ENCODE results near the gene NAPA. TPM values are rescaled to one million over a fixed set of nuclear protein-coding genes. Genes with fewer than 3 reads are reported as not detected.

Gene NAPA
- total RNA-seq, 4 donors from 2014 or later = 95.9 to 134 (median 112) TPM

DNA sequence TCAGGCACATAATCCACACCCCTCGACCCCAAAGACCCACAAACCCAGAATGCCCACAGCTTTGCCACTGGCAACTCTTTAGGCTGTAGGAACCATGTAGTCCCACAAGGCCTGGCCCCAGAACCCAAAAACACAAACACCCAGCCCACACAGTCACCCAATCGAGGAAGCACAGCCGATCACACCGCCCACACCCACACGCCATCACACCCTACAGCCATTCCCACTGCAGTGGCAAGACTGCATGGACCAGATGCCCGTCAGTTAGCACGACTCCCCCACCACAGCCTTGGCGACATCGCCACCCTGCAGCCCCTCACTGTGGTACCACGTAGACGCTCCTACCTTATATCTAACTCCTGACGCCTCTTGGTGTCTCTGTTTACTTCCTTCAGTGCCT is 71.5 kb downstream of the NAPA start:
- 67 to 77% methylated on average over 10 to 11 of the region's 12 CpGs for WGBS, 2 donors (ENCODE audit: low coverage in 1 of 2)
- Histone ChIP-seq H3K4me3 (no peak overlapping the region), H3K27me3 (peaks cover 63% of the 10 kb centered on the region), H3K27ac (no peak overlapping the region), H3K4me1 (peaks cover 0 to 31% (median 12%) of the 10 kb centered on the region in 3 donors), H3K36me3 (no peaks in the 10 kb centered on the region), H3K9me3 (no peaks in the 10 kb centered on the region)
- no peak for ATAC-seq
- TF ChIP-seq POLR2A (IDR thresholded peaks at IDR 0.05) (no peak), POLR2AphosphoS5 (IDR thresholded peaks at IDR 0.05) (no peak), EP300 (IDR thresholded peaks at IDR 0.05) (no peak), CTCF (IDR thresholded peaks at IDR 0.05) (no peak)

DNA sequence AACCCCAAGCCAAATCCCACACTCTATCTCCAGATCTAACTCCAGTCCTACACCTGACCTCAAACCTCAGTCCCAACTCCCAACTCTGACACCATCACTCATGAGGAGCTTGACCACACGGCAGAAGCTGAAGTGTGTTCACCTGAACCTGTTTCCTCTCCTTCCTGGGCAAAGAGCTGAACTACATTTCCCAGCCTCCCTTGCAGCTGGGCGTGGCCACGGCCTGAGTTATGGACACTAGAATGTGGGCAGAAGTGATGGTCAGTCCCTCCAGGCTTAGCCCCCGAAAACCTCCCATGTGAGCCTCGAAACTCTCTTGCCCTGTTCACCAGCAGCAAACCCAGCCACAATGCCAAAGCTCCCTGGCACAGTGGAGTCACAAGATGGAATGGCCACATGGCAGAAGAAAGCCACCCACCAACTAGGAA is 76.1 kb downstream of the NAPA start:
- TF ChIP-seq POLR2A (IDR thresholded peaks at IDR 0.05) = no peak
- TF ChIP-seq CTCF (IDR thresholded peaks at IDR 0.05) = no peak
- TF ChIP-seq EP300 (IDR thresholded peaks at IDR 0.05) = no peak
- TF ChIP-seq POLR2AphosphoS5 (IDR thresholded peaks at IDR 0.05) = no peak
- Histone ChIP-seq H3K27me3 (peaks cover 44% of the 10 kb centered on the region), H3K4me3 (no peak overlapping the region), H3K9me3 (no peaks in the 10 kb centered on the region), H3K4me1 (peaks cover 0 to 7% (median 0%) of the 10 kb centered on the region in 3 donors), H3K27ac (no peak overlapping the region), H3K36me3 (no peaks in the 10 kb centered on the region)
- 17% methylated on average over 4 of the region's 5 CpGs; no CpG with 5 or more reads in 1 of the 2 donors for WGBS, 2 donors (ENCODE audit: low coverage in 1 of 2)
- no peak for ATAC-seq

Other genes with a start within 250 kb of the NAPA start
- gene INAFM1, start 240.2 kb downstream of the NAPA start, total RNA-seq = 10 to 100 TPM in 2 of 4 donors, 1 to 10 TPM in 2; 5.0 to 14.7 (median 11.7) TPM
- 10 to 100 TPM in 1 of 4 donors, 1 to 10 TPM in 3; 1.4 to 19.7 (median 7.0) TPM for gene C5AR1, start 205.2 kb downstream of the NAPA start, total RNA-seq
- 1 to 10 TPM in 2 of 4 donors, under 1 TPM in 2; 0.15 to 2.3 (median 1.2) TPM for gene C5AR2, start 182.9 kb downstream of the NAPA start, total RNA-seq
- gene DHX34, start 165.7 kb downstream of the NAPA start, total RNA-seq = 10 to 100 TPM in 2 of 4 donors, 1 to 10 TPM in 2; 8.7 to 16.0 (median 12.3) TPM
- 10 to 100 TPM; 23.5 to 37.2 (median 30.3) TPM for gene MEIS3, start 95.5 kb downstream of the NAPA start, total RNA-seq
- gene SLC8A2, start 43.2 kb downstream of the NAPA start, total RNA-seq = 10 to 100 TPM in 1 of 4 donors, 1 to 10 TPM in 3; 6.5 to 19.9 (median 9.5) TPM
- 1 to 10 TPM; 2.4 to 4.3 (median 3.4) TPM for gene KPTN, start 30.8 kb downstream of the NAPA start, total RNA-seq
- under 1 TPM in 1 of 4 donors, not detected in 3; 0.05 TPM for gene ZNF541, start 58.1 kb upstream of the NAPA start, total RNA-seq
- 10 to 100 TPM in 2 of 4 donors, 1 to 10 TPM in 2; 6.5 to 29.1 (median 11.5) TPM for gene BICRA, start 94.1 kb upstream of the NAPA start, total RNA-seq
- 100 to 1,000 TPM; 149 to 383 (median 159) TPM for gene EHD2, start 198.4 kb upstream of the NAPA start, total RNA-seq
- gene NOP53, start 230.5 kb upstream of the NAPA start, total RNA-seq = 100 to 1,000 TPM; 332 to 592 (median 362) TPM

All from gastroesophageal sphincter (tissue), 4 donors.